GM13977 (cell line): ENCODE measurements around the gene FOLR2.
"Not testable (repeated sequence)": the region's sequence is repeated elsewhere in the genome, so short reads cannot be mapped to it uniquely, and the experiment has no call there.

Experiments used
- DNase-seq: peaks from one replicate; pipeline ENCODE4 v3.0.0; 2012; ENCODE audit warnings: low spot score
- in situ Hi-C: fragments of 300-500 bp; cut with MboI; formaldehyde crosslinking; loops from one replicate; pipeline ENCODE4 v1.12.0; 2022; ENCODE audit warnings: low sequenced_read_pairs, low pct_unique_long_range_greater_than_20kb, mixed read lengths, inconsistent platforms; ENCODE audit not compliant: unreplicated experiment
- TF ChIP-seq, protein P1 (sequence below): IDR thresholded peaks from 2 replicates; pipeline ENCODE4 v1.5.1; 2012; ENCODE audit warnings: mild to moderate bottlenecking, control low read depth; ENCODE audit not compliant: insufficient read depth; ENCODE audit errors: extremely low read depth, missing control alignments

The FOLR2 gene

GRCh38 chr11:72179804-72180396, 36.7 kb upstream of the FOLR2 start:
- DNase-seq, result no peak
- in situ Hi-C loops, result no loop called here
- TF ChIP-seq, protein P1, sequence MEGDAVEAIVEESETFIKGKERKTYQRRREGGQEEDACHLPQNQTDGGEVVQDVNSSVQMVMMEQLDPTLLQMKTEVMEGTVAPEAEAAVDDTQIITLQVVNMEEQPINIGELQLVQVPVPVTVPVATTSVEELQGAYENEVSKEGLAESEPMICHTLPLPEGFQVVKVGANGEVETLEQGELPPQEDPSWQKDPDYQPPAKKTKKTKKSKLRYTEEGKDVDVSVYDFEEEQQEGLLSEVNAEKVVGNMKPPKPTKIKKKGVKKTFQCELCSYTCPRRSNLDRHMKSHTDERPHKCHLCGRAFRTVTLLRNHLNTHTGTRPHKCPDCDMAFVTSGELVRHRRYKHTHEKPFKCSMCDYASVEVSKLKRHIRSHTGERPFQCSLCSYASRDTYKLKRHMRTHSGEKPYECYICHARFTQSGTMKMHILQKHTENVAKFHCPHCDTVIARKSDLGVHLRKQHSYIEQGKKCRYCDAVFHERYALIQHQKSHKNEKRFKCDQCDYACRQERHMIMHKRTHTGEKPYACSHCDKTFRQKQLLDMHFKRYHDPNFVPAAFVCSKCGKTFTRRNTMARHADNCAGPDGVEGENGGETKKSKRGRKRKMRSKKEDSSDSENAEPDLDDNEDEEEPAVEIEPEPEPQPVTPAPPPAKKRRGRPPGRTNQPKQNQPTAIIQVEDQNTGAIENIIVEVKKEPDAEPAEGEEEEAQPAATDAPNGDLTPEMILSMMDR, result no peak

- in situ Hi-C loops, DNase-seq: not testable (repeated sequence)
Observed at GRCh38 chr11:72180892-72181552, 35.6 kb upstream of the FOLR2 start.

DNA sequence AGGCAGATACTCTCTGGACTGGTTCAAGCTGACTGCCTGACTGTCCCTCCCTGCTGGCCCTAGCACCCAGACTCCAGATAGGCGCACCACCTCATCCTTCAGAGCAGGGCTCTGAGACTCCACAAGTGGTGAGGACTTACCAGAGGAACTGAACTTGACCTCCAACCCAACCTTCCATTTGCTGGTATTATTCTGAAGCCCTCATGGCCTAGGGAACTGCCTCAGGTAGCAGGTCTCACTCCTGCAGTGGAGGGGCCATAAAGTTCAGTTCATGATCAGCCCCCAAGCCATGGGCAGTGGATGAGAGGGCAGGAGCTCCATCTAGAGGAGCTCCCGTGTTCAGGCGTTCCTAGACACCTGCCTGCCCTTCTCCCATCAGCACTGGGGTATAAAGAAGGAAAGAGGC, 35.0 kb upstream of the FOLR2 start:
- TF ChIP-seq, protein P1, result peak; percentile 34
- in situ Hi-C loops, DNase-seq: not testable (repeated sequence)

DNA sequence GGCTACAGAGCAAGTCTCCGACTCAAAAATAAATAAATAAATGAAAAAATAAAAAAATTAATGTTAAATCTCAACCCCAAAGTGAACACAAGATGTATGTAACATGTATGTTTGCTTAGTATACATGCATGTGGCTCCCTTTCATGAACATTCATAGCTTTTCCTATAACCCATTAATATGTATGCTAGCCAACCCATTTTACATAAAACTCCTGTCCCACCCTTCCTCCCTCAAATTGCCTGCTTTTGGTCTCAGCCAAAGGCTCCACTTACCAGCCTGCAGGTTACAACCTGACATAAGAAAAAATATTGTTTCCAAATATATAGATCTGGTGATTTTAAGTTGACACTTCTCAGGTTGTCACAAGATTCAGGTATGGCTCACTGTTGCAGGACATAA, 28.3 kb upstream of the FOLR2 start:
- TF ChIP-seq, protein P1, result no peak
- DNase-seq, result no peak
- in situ Hi-C loops, result no loop called here

GRCh38 chr11:72189455-72190250, 26.9 kb upstream of the FOLR2 start:
- no peak for DNase-seq
- in situ Hi-C loops, result no loop called here

GRCh38 chr11:72190631-72191071, 25.9 kb upstream of the FOLR2 start:
- TF ChIP-seq, protein P1, result no peak
- DNase-seq, result no peak
- in situ Hi-C loops, result no loop called here

More at GRCh38 chr11:72189455-72190250, 26.9 kb upstream of the FOLR2 start:
- TF ChIP-seq, protein P1, result no peak

GRCh38 chr11:72191961-72192381, 24.6 kb upstream of the FOLR2 start, which contains the start of gene FOLR1:
Gene FOLR1 (plus strand): TSS chr11:72192140. CDS start chr11:72192174, 34 bp downstream.
- in situ Hi-C loops, result no loop called here
- TF ChIP-seq, protein P1, result no peak
- DNase-seq, result no peak
